Measurements from ENCODE around the gene ADAR.

The ADAR gene

GRCh38 chr1:154559466-154560044 is 48.4 kb downstream of the ADAR start:
- no peaks in the 10 kb centered on the region for H3K79me2 ChIP-seq
- peak overlapping the region; percentile 90 for H3K4me2 ChIP-seq (ENCODE audit: low read length)
- H3K9me3 ChIP-seq (ENCODE audit: control insufficient read depth, low read length) = no peaks in the 10 kb centered on the region
- peaks cover 3% of the 10 kb centered on the region for H3K4me1 ChIP-seq
- H3K4me3 ChIP-seq (ENCODE audit: low read depth, low read length) = peak overlapping the region; percentile 78
- peak overlapping the region; percentile 84 for H2AFZ ChIP-seq
- H3K9ac ChIP-seq = no peak overlapping the region
- no peaks in the 10 kb centered on the region for H3K36me3 ChIP-seq (ENCODE audit: control insufficient read depth, insufficient read depth, low read length)
- H3K27ac ChIP-seq = peak overlapping the region; percentile 81
- TF ChIP-seq, protein P1, sequence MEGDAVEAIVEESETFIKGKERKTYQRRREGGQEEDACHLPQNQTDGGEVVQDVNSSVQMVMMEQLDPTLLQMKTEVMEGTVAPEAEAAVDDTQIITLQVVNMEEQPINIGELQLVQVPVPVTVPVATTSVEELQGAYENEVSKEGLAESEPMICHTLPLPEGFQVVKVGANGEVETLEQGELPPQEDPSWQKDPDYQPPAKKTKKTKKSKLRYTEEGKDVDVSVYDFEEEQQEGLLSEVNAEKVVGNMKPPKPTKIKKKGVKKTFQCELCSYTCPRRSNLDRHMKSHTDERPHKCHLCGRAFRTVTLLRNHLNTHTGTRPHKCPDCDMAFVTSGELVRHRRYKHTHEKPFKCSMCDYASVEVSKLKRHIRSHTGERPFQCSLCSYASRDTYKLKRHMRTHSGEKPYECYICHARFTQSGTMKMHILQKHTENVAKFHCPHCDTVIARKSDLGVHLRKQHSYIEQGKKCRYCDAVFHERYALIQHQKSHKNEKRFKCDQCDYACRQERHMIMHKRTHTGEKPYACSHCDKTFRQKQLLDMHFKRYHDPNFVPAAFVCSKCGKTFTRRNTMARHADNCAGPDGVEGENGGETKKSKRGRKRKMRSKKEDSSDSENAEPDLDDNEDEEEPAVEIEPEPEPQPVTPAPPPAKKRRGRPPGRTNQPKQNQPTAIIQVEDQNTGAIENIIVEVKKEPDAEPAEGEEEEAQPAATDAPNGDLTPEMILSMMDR (IDR thresholded peaks at IDR 0.05) = peak; percentile 85
- no peaks in the 10 kb centered on the region for H3K27me3 ChIP-seq (ENCODE audit: control insufficient read depth, insufficient read depth, low read length)

GRCh38 chr1:154558720-154559465 is 49.1 kb downstream of the ADAR start:
- Histone ChIP-seq H3K27me3 (ENCODE audit: control insufficient read depth, insufficient read depth, low read length) (no peaks in the 10 kb centered on the region), H3K79me2 (no peaks in the 10 kb centered on the region), H3K27ac (peak overlapping the region; percentile 81), H2AFZ (peak overlapping the region; percentile 84), H3K36me3 (ENCODE audit: control insufficient read depth, insufficient read depth, low read length) (no peaks in the 10 kb centered on the region), H3K9me3 (ENCODE audit: control insufficient read depth, low read length) (no peaks in the 10 kb centered on the region), H3K4me1 (peaks cover 3% of the 10 kb centered on the region), H3K4me2 (ENCODE audit: low read length) (peak overlapping the region; percentile 90), H3K9ac (no peak overlapping the region), H3K4me3 (ENCODE audit: low read depth, low read length) (peak overlapping the region; percentile 78)
- TF ChIP-seq, protein P1 (IDR thresholded peaks at IDR 0.05) = no peak

GRCh38 chr1:154557939-154558719 is 49.9 kb downstream of the ADAR start, which contains the start of gene UBE2Q1:
TSS of gene UBE2Q1 (minus strand) at chr1:154558662. CDS start at chr1:154558553, 109 bp downstream.
- no peak within 1 kb of the TSS for H3K9ac ChIP-seq
- H3K4me2 ChIP-seq (ENCODE audit: low read length) = peak within 1 kb of the TSS; percentile 90
- TF ChIP-seq, protein P1 (IDR thresholded peaks at IDR 0.05) = no peak
- no peaks in the 10 kb centered on the region for H3K27me3 ChIP-seq (ENCODE audit: control insufficient read depth, insufficient read depth, low read length)
- peak within 1 kb of the TSS; percentile 84 for H2AFZ ChIP-seq
- no peaks in the 10 kb centered on the region for H3K9me3 ChIP-seq (ENCODE audit: control insufficient read depth, low read length)
- H3K27ac ChIP-seq = peak within 1 kb of the TSS; percentile 81
- no peaks in the 10 kb centered on the region for H3K79me2 ChIP-seq
- H3K4me3 ChIP-seq (ENCODE audit: low read depth, low read length) = peak within 1 kb of the TSS; percentile 78
- no peaks in the 10 kb centered on the region for H3K36me3 ChIP-seq (ENCODE audit: control insufficient read depth, insufficient read depth, low read length)
- peaks cover 3% of the 10 kb centered on the region for H3K4me1 ChIP-seq

GRCh38 chr1:154557248-154557938 is 50.6 kb downstream of the ADAR start:
- Histone ChIP-seq H3K4me1 (peaks cover 3% of the 10 kb centered on the region), H3K36me3 (ENCODE audit: control insufficient read depth, insufficient read depth, low read length) (no peaks in the 10 kb centered on the region), H3K9ac (no peak overlapping the region), H3K79me2 (no peaks in the 10 kb centered on the region), H3K9me3 (ENCODE audit: control insufficient read depth, low read length) (no peaks in the 10 kb centered on the region), H3K27ac (no peak overlapping the region), H3K4me3 (ENCODE audit: low read depth, low read length) (peak overlapping the region; percentile 70), H3K27me3 (ENCODE audit: control insufficient read depth, insufficient read depth, low read length) (no peaks in the 10 kb centered on the region), H2AFZ (no peak overlapping the region), H3K4me2 (ENCODE audit: low read length) (peak overlapping the region; percentile 69)
- TF ChIP-seq, protein P1 (IDR thresholded peaks at IDR 0.05) = no peak
